SU-DHL-6 (cell line): Measurements from ENCODE around the gene ELANE.

ENCODE experiments used
- H2AFZ ChIP-seq: fragments of 200-600 bp; sonication (generic); 2 replicates; pipeline ENCODE4 v1.6.1; 2014; ENCODE audit warnings: low read depth, mild to moderate bottlenecking, moderate library complexity, mixed read lengths, antibody characterized with exemption, low read length; ENCODE audit not compliant: severe bottlenecking
- H3F3A ChIP-seq: fragments of 200-600 bp; shearing (Covaris generic); 2 replicates; pipeline ENCODE4 v1.6.0; 2016; ENCODE audit warnings: antibody characterized with exemption, mild to moderate bottlenecking; ENCODE audit not compliant: insufficient read depth
- H3K27ac ChIP-seq: fragments of 200-600 bp; sonication (generic); 2 replicates; pipeline ENCODE4 v1.5.1; 2016; ENCODE audit warnings: low read depth, mild to moderate bottlenecking, low read length, moderate library complexity, mixed read lengths
- H3K27me3 ChIP-seq: fragments of 200-600 bp; sonication (generic), shearing (Covaris generic); 2 replicates; pipeline ENCODE4 v1.6.0; 2014; ENCODE audit warnings: mild to moderate bottlenecking, low read length
- H3K36me3 ChIP-seq: fragments of 200-600 bp; sonication (generic); 2 replicates; pipeline ENCODE4 v1.6.1; 2014; ENCODE audit warnings: mild to moderate bottlenecking, low read length, mixed read lengths
- H3K4me2 ChIP-seq: fragments of 300-600, 200-600 bp; shearing (Covaris generic), sonication (generic); 2 replicates; pipeline ENCODE4 v1.6.0; 2014; ENCODE audit warnings: low read length, low read depth, mild to moderate bottlenecking; ENCODE audit not compliant: poor library complexity, severe bottlenecking
- H3K4me3 ChIP-seq: fragments of 200-600 bp; sonication (generic); 2 replicates; pipeline ENCODE4 v1.5.1; 2014; ENCODE audit warnings: antibody characterized with exemption, low read length, mild to moderate bottlenecking, mixed read lengths; ENCODE audit not compliant: insufficient read depth, poor library complexity, severe bottlenecking
- H3K79me2 ChIP-seq: fragments of 200-600 bp; sonication (generic); 2 replicates; pipeline ENCODE4 v1.6.1; 2014; ENCODE audit warnings: mild to moderate bottlenecking, low read length, moderate library complexity; ENCODE audit not compliant: insufficient read depth
- H3K9ac ChIP-seq: fragments of 200-600 bp; sonication (generic); 2 replicates; pipeline ENCODE4 v1.7.0; 2014; ENCODE audit warnings: mild to moderate bottlenecking, low read length
- H3K9me2 ChIP-seq: fragments of 200-600 bp; sonication (generic); replicated peaks from 2 replicates; pipeline ENCODE4 v1.6.1; 2014; ENCODE audit warnings: low read length; ENCODE audit not compliant: insufficient read depth
- H3K9me3 ChIP-seq: fragments of 200-600 bp; sonication (generic); 2 replicates; pipeline ENCODE4 v1.6.1; 2014; ENCODE audit warnings: low read length, mixed read lengths; ENCODE audit not compliant: insufficient read depth
- H4K20me1 ChIP-seq: fragments of 200-600 bp; sonication (generic); 2 replicates; pipeline ENCODE4 v1.6.1; 2014; ENCODE audit warnings: low read depth, mild to moderate bottlenecking, antibody characterized with exemption, low read length, moderate library complexity, mixed read lengths
- EZH2phosphoT487 ChIP-seq: fragments of 200-600 bp; sonication (generic), shearing (Covaris generic); conservative IDR thresholded peaks from 2 replicates; pipeline ENCODE4 v1.6.1; 2018; ENCODE audit warnings: mild to moderate bottlenecking, antibody characterized with exemption, low read length, moderate library complexity, mixed read lengths
- TF ChIP-seq, protein P1 (sequence below): fragments of 200-600 bp; sonication (generic); IDR thresholded peaks from one replicate; pipeline ENCODE4 v1.5.1; 2017; ENCODE audit warnings: antibody characterized with exemption, mild to moderate bottlenecking, low read length, moderate library complexity; ENCODE audit not compliant: insufficient read depth, poor library complexity, severe bottlenecking

Gene ELANE

GRCh38 chr19:904545-904944 lies 52.4 kb downstream of the ELANE start:
- no peaks in the 10 kb centered on the region for H3K79me2 ChIP-seq
- H3K9me2 ChIP-seq = no peaks in the 10 kb centered on the region
- H3K4me2 ChIP-seq = no peak overlapping the region
- no peak overlapping the region for H3K27ac ChIP-seq
- TF ChIP-seq, protein P1, sequence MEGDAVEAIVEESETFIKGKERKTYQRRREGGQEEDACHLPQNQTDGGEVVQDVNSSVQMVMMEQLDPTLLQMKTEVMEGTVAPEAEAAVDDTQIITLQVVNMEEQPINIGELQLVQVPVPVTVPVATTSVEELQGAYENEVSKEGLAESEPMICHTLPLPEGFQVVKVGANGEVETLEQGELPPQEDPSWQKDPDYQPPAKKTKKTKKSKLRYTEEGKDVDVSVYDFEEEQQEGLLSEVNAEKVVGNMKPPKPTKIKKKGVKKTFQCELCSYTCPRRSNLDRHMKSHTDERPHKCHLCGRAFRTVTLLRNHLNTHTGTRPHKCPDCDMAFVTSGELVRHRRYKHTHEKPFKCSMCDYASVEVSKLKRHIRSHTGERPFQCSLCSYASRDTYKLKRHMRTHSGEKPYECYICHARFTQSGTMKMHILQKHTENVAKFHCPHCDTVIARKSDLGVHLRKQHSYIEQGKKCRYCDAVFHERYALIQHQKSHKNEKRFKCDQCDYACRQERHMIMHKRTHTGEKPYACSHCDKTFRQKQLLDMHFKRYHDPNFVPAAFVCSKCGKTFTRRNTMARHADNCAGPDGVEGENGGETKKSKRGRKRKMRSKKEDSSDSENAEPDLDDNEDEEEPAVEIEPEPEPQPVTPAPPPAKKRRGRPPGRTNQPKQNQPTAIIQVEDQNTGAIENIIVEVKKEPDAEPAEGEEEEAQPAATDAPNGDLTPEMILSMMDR = no peak
- no peak for TF ChIP-seq EZH2phosphoT487
- H3F3A ChIP-seq = no peaks in the 10 kb centered on the region
- no peaks in the 10 kb centered on the region for H3K36me3 ChIP-seq
- no peak overlapping the region for H3K4me3 ChIP-seq
- H3K9ac ChIP-seq = no peak overlapping the region
- H2AFZ ChIP-seq = no peak overlapping the region
- H3K9me3 ChIP-seq = no peaks in the 10 kb centered on the region
- no peaks in the 10 kb centered on the region for H4K20me1 ChIP-seq
- H3K27me3 ChIP-seq = no peaks in the 10 kb centered on the region
